Measurements from ENCODE around the gene SCYGR2.

The SCYGR2 gene

DNA sequence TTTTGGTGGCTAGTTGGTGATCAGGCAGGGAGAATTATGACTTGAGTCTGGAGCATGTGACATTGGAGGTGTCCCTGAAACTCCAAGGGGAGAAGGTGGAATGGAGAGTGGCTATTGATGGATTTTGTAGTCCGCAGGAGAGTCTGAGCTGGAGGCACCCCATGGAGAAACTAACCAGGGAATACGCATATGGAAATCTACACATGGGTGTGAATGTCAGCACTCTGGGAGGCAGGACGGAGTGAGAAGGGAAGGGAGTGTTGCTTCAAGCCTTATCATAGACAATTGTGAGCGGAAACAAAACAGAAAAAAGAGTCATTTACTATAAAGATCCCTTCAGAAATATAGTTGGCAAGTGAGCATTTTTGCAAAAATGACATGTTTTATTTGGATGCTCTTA lies 17.9 kb downstream of the SCYGR2 start:
- no peak overlapping the region for H3K4me3 ChIP-seq (ENCODE audit: low read depth, low read length)
- TF ChIP-seq CTCF (IDR thresholded peaks at IDR 0.05; ENCODE audit: control insufficient read depth, extremely low read depth, insufficient read depth), result no peak
- no peak for DNase-seq (ENCODE audit: low read depth)

- no peak for DNase-seq (ENCODE audit: low read depth)
- no peak within 1 kb of the TSS for H3K4me3 ChIP-seq (ENCODE audit: low read depth, low read length)
- no peak for TF ChIP-seq CTCF (IDR thresholded peaks at IDR 0.05; ENCODE audit: control insufficient read depth, extremely low read depth, insufficient read depth)
These were observed 18.9 kb downstream of the SCYGR2 start, which contains the start of gene SCYGR4 for GRCh38 chr2:227617316-227618230. Gene SCYGR4, plus strand, starts transcription at chr2:227617498. Its CDS starts 0 bp downstream, at chr2:227617498.

DNA sequence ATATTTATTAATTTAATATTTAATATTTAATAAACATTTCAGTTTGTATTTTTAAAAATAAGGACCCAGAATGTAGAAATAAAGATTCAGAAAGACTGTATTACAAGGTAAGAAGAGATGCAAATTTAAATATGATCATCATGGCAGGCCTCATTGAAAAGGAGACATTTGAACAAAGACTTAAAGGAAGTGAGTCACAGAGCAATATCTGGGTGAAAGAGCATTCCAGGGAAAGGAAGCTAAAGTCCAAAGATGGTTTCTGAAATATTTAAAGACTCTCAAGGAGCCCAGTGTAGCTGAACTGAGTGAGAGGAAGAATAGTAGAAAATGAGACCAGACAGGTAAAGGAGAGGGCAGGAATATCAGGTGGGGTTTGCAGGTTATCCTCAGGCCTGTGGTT lies 24.5 kb downstream of the SCYGR2 start:
- H3K4me3 ChIP-seq (ENCODE audit: low read depth, low read length), result no peak overlapping the region
- no peak for TF ChIP-seq CTCF (IDR thresholded peaks at IDR 0.05; ENCODE audit: control insufficient read depth, extremely low read depth, insufficient read depth)
- no peak for DNase-seq (ENCODE audit: low read depth)

- no peak for TF ChIP-seq CTCF (IDR thresholded peaks at IDR 0.05; ENCODE audit: control insufficient read depth, extremely low read depth, insufficient read depth)
- no peak for DNase-seq (ENCODE audit: low read depth)
- no peak overlapping the region for H3K4me3 ChIP-seq (ENCODE audit: low read depth, low read length)
These were observed 26.7 kb downstream of the SCYGR2 start for GRCh38 chr2:227625420-227625819.

- no peak for TF ChIP-seq CTCF (IDR thresholded peaks at IDR 0.05; ENCODE audit: control insufficient read depth, extremely low read depth, insufficient read depth)
- DNase-seq (ENCODE audit: low read depth), result no peak
- H3K4me3 ChIP-seq (ENCODE audit: low read depth, low read length), result no peak overlapping the region
These were observed 28.0 kb downstream of the SCYGR2 start for GRCh38 chr2:227626580-227627151.

GRCh38 chr2:227627769-227628168 lies 29.1 kb downstream of the SCYGR2 start:
- DNase-seq (ENCODE audit: low read depth), result no peak
- no peak for TF ChIP-seq CTCF (IDR thresholded peaks at IDR 0.05; ENCODE audit: control insufficient read depth, extremely low read depth, insufficient read depth)
- H3K4me3 ChIP-seq (ENCODE audit: low read depth, low read length), result no peak overlapping the region
